Astrocyte (in vitro differentiated cells and primary cell): Measurements from ENCODE around the gene NPAS3. TPM values are rescaled to one million over a fixed set of nuclear protein-coding genes. Genes with fewer than 3 reads are reported as not detected.

Source experiments
- DNase-seq: peaks from one replicate; pipeline ENCODE4 v3.0.0-alpha.2; 2010; ENCODE audit warnings: low read depth
- FAIRE-seq: peaks from 2 replicates; lab custom pipeline; 2011; peaks lifted over from hg19 to GRCh38; lab: Jason Lieb, UNC
- H2AFZ ChIP-seq: 2 replicates; pipeline ENCODE4 v1.6.0; 2012; ENCODE audit warnings: low read depth, low read length, inconsistent platforms
- H3K27ac ChIP-seq: 2 replicates; pipeline ENCODE4 v1.5.1; 2011; ENCODE audit warnings: low read depth, low read length, inconsistent platforms
- H3K27me3 ChIP-seq: 2 replicates; pipeline ENCODE4 v1.6.0; 2011; ENCODE audit warnings: low read length, inconsistent platforms; ENCODE audit not compliant: insufficient read depth
- H3K36me3 ChIP-seq: 2 replicates; pipeline ENCODE4 v1.5.1; 2011; ENCODE audit warnings: low read length, inconsistent platforms; ENCODE audit not compliant: insufficient read depth
- H3K4me1 ChIP-seq: 2 replicates; pipeline ENCODE4 v1.5.1; 2011; ENCODE audit warnings: low read length, inconsistent platforms; ENCODE audit not compliant: insufficient read depth
- H3K4me2 ChIP-seq: 2 replicates; pipeline ENCODE4 v1.6.0; 2012; ENCODE audit warnings: low read length, inconsistent platforms
- H3K4me3 ChIP-seq: 2 replicates; pipeline ENCODE4 v1.5.1; 2011; ENCODE audit warnings: low read depth, mild to moderate bottlenecking, low read length, inconsistent platforms; ENCODE audit not compliant: insufficient read depth
- H3K79me2 ChIP-seq: 2 replicates; pipeline ENCODE4 v1.6.0; 2012; ENCODE audit warnings: mild to moderate bottlenecking, low read length, inconsistent platforms; ENCODE audit not compliant: insufficient read depth
- H3K9ac ChIP-seq: 2 replicates; pipeline ENCODE4 v1.6.0; 2012; ENCODE audit warnings: mild to moderate bottlenecking, low read length, inconsistent platforms
- H3K9me3 ChIP-seq: 2 replicates; pipeline ENCODE4 v1.5.1; 2012; ENCODE audit warnings: low read depth, mild to moderate bottlenecking, low read length, inconsistent platforms; ENCODE audit not compliant: insufficient read depth
- H4K20me1 ChIP-seq: 2 replicates; pipeline ENCODE4 v1.6.0; 2012; ENCODE audit warnings: low read length, inconsistent platforms; ENCODE audit not compliant: insufficient read depth
- H3K27ac Mint-ChIP-seq: one replicate; pipeline ENCODE4 v1.8.0; 2021; ENCODE audit warnings: mild to moderate bottlenecking, mixed read lengths; ENCODE audit not compliant: unreplicated experiment
- H3K27me3 Mint-ChIP-seq: one replicate; pipeline ENCODE4 v1.8.0; 2021; ENCODE audit warnings: low read depth, mixed read lengths; ENCODE audit not compliant: unreplicated experiment
- H3K36me3 Mint-ChIP-seq: one replicate; pipeline ENCODE4 v1.8.0; 2021; ENCODE audit warnings: low read depth, mixed read lengths; ENCODE audit not compliant: unreplicated experiment
- H3K4me1 Mint-ChIP-seq: one replicate; pipeline ENCODE4 v1.8.0; 2021; ENCODE audit warnings: low read depth, mixed read lengths; ENCODE audit not compliant: unreplicated experiment
- H3K4me3 Mint-ChIP-seq: one replicate; pipeline ENCODE4 v1.8.0; 2021; ENCODE audit warnings: mild to moderate bottlenecking, moderate library complexity, mixed read lengths; ENCODE audit not compliant: unreplicated experiment
- H3K9me3 Mint-ChIP-seq: one replicate; pipeline ENCODE4 v1.8.0; 2021; ENCODE audit warnings: mild to moderate bottlenecking, mixed read lengths; ENCODE audit not compliant: unreplicated experiment
- CTCF ChIP-seq: IDR thresholded peaks from 2 replicates; pipeline ENCODE4 v1.5.1; 2011; ENCODE audit warnings: low read depth, mild to moderate bottlenecking, inconsistent platforms, low read length, moderate library complexity; ENCODE audit not compliant: insufficient read depth
- EZH2 ChIP-seq: IDR thresholded peaks from 2 replicates; pipeline ENCODE4 v1.6.1; 2012; ENCODE audit warnings: mild to moderate bottlenecking, low read length, inconsistent platforms; ENCODE audit not compliant: insufficient read depth
- total RNA-seq: library from RNA; stranded (reverse); gene quantifications from 2 replicates; pipeline ENCODE4 v1.2.1, GENCODE V29; 2021

NPAS3 gene
- total RNA-seq, 1 donor from 2014 or later, result 2.6 TPM

DNA sequence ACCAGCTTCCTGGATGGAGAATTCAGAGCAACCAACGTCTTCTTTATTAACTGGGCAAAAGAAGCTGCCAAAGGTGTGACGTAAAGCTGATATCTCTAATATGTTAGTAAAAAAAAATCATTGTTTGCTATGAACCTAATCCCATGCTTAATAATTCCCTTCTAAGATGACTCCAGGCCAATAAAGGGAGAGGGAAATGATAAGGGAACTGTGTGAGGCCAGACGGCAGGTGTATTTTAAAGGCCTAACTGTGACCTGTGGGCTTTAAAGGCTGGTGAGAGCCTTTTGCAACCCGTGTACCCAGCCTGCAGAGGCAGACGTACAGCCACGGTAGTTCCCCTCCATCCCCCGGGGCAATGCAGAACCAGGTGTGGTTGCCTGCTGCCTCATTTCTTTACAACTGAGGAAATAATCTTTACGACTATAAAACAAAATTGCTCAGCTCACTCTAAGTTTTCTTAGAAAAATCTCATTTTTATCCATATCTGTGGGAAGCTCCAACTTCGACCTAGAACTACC lies 641.6 kb downstream of the NPAS3 start:
- H3K4me2 ChIP-seq, result no peak overlapping the region
- H4K20me1 ChIP-seq, result no peaks in the 10 kb centered on the region
- H3K79me2 ChIP-seq, result no peaks in the 10 kb centered on the region
- H3K27ac Mint-ChIP-seq, result no peak overlapping the region
- no peak overlapping the region for H3K27ac ChIP-seq
- FAIRE-seq, result no peak
- no peak overlapping the region for H3K9ac ChIP-seq
- no peak overlapping the region for H2AFZ ChIP-seq
- no peak for DNase-seq
- H3K27me3 Mint-ChIP-seq, result no peaks in the 10 kb centered on the region
- no peaks in the 10 kb centered on the region for H3K9me3 Mint-ChIP-seq
- H3K4me1 ChIP-seq, result no peaks in the 10 kb centered on the region
- no peaks in the 10 kb centered on the region for H3K36me3 ChIP-seq
- no peak overlapping the region for H3K4me3 ChIP-seq
- no peaks in the 10 kb centered on the region for H3K36me3 Mint-ChIP-seq
- TF ChIP-seq EZH2 (no peak), CTCF (no peak)
- H3K9me3 ChIP-seq, result no peaks in the 10 kb centered on the region
- no peaks in the 10 kb centered on the region for H3K4me1 Mint-ChIP-seq
- H3K4me3 Mint-ChIP-seq, result no peak overlapping the region
- no peaks in the 10 kb centered on the region for H3K27me3 ChIP-seq

DNA sequence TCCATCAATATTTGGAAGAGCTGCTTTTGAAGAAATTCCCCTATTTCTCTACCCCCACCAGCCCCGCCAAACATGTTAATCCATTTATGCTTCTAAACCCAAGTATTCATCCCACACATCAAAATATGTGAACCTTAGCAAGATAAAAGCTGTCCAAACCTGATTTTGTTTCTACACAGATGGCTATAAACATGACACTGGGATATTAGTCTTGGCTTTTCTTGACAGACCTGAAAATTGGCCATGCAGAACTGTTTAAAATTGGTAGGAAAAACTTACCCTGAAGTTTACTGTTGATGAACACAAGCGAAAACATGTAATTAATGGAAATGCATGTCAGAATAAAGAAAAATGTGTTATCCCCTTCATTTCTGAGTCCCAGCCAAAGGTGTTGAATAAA lies 642.2 kb downstream of the NPAS3 start:
- FAIRE-seq (no peak), DNase-seq (no peak)
- Histone ChIP-seq H3K4me2 (no peak overlapping the region), H3K27ac (no peak overlapping the region), H3K9me3 (no peaks in the 10 kb centered on the region), H3K4me3 (no peak overlapping the region), H3K27me3 (no peaks in the 10 kb centered on the region), H3K79me2 (no peaks in the 10 kb centered on the region), H3K9ac (no peak overlapping the region), H3K36me3 (no peaks in the 10 kb centered on the region), H4K20me1 (no peaks in the 10 kb centered on the region), H3K4me1 (no peaks in the 10 kb centered on the region), H2AFZ (no peak overlapping the region)
- H3K36me3 Mint-ChIP-seq, result no peaks in the 10 kb centered on the region
- H3K4me1 Mint-ChIP-seq, result no peaks in the 10 kb centered on the region
- no peaks in the 10 kb centered on the region for H3K9me3 Mint-ChIP-seq
- TF ChIP-seq EZH2, result no peak
- no peak for TF ChIP-seq CTCF
- H3K4me3 Mint-ChIP-seq, result no peak overlapping the region
- no peak overlapping the region for H3K27ac Mint-ChIP-seq
- H3K27me3 Mint-ChIP-seq, result no peaks in the 10 kb centered on the region

GRCh38 chr14:33584697-33585096 lies 646.0 kb downstream of the NPAS3 start:
- H3K9me3 Mint-ChIP-seq, result no peaks in the 10 kb centered on the region
- H4K20me1 ChIP-seq, result no peaks in the 10 kb centered on the region
- no peaks in the 10 kb centered on the region for H3K4me1 ChIP-seq
- no peak overlapping the region for H3K4me3 ChIP-seq
- H3K4me3 Mint-ChIP-seq, result no peak overlapping the region
- H3K4me2 ChIP-seq, result no peak overlapping the region
- FAIRE-seq (no peak), DNase-seq (no peak)
- H3K4me1 Mint-ChIP-seq, result peaks cover 6% of the 10 kb centered on the region
- no peak overlapping the region for H3K27ac Mint-ChIP-seq
- no peaks in the 10 kb centered on the region for H3K27me3 ChIP-seq
- no peak overlapping the region for H3K9ac ChIP-seq
- TF ChIP-seq EZH2 (no peak), CTCF (no peak)
- H3K36me3 ChIP-seq, result no peaks in the 10 kb centered on the region
- H3K27ac ChIP-seq, result no peak overlapping the region
- no peak overlapping the region for H2AFZ ChIP-seq
- no peaks in the 10 kb centered on the region for H3K9me3 ChIP-seq
- H3K27me3 Mint-ChIP-seq, result no peaks in the 10 kb centered on the region
- no peaks in the 10 kb centered on the region for H3K79me2 ChIP-seq
- no peaks in the 10 kb centered on the region for H3K36me3 Mint-ChIP-seq
